Measurements from ENCODE around the gene CCL5. TPM values are rescaled to one million over a fixed set of nuclear protein-coding genes. Genes with fewer than 3 reads are reported as not detected.
A peak's percentile ranks its signal among the peaks of the same experiment; 100 is the strongest.

Gene CCL5
- total RNA-seq (10 to 100 TPM; 53.8 to 93.2 (median 83.4) TPM), polyA plus RNA-seq (10 to 100 TPM; 26.0 to 30.9 (median 29.7) TPM)
- long read RNA-seq, donor 1, transcript CCL5-201 (3 exons, 1,365 nt), result major isoform, 50 of 52 reads
- long read RNA-seq, donor 1, partial matches to known transcripts, result 0 of 52 reads
- long read RNA-seq, donor 1, other reads (novel, unspliced or antisense), result 0 of 52 reads
- long read RNA-seq, donor 2, transcript CCL5-201 (3 exons, 1,365 nt), result major isoform, 9 of 11 reads
- long read RNA-seq, donor 2, partial matches to known transcripts, result 0 of 11 reads
- long read RNA-seq, donor 2, other reads (novel, unspliced or antisense), result 0 of 11 reads

DNA sequence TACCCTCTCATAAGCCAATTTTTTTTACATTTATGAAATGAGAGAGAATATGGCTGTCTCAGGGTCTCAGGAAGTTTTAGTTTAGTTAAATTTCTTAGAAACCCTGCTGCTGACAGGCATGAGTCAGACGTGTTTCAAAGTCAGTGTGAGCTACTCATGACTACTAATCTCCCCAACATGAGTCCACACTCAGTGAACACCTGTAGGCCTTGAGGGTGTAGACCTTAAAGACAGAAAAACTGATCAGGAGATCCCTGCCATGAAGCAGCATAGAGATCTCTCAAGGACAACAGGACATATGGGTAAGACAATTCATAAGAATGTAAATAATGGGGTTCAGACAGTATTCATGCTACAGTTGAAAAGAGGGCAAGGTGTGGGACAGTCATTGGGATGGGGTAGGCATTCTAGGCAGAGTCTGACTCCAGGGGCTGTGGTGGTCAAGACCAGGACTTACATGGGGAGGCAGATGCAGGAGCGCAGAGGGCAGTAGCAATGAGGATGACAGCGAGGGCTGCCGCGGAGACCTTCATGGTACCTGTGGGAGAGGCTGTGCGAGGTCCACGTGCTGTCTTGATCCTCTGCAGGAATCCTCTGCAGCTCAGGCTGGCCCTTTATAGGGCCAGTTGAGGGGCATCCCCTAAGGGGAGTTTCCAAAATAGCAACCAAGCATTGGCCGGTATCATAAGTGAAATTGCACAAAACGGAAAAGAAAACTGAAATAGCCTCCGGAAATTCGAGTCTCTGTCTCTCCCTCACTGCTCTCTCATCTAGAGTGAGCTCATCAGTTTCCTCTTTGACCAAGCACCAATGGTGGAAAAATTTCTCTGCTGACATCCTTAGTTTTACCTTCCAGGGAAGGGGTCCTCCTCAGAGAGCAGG lies at the start of gene CCL5:
CCL5 (minus strand) TSS at position 588 of the 882 bp plus-strand sequence.
- 30 to 59% (median 50%) methylated on average over 11 of the region's 11 CpGs for WGBS, 5 donors
- H3K4me1 ChIP-seq, result peaks cover 0 to 43% (median 19%) of the 10 kb centered on the region in 6 donors
- H3K4me3 ChIP-seq, result peak within 1 kb of the TSS in 7 of 8 donors; percentile 8 to 69 (median 32)
- H3K9me3 ChIP-seq, result no peaks in the 10 kb centered on the region
- peak within 1 kb of the TSS; percentile 21 to 84 (median 72) for H3K27ac ChIP-seq
- peaks cover 0 to 8% (median 0%) of the 10 kb centered on the region in 7 donors for H3K27me3 ChIP-seq (replicated peaks in 1 of 7)
- TF ChIP-seq, protein P1, sequence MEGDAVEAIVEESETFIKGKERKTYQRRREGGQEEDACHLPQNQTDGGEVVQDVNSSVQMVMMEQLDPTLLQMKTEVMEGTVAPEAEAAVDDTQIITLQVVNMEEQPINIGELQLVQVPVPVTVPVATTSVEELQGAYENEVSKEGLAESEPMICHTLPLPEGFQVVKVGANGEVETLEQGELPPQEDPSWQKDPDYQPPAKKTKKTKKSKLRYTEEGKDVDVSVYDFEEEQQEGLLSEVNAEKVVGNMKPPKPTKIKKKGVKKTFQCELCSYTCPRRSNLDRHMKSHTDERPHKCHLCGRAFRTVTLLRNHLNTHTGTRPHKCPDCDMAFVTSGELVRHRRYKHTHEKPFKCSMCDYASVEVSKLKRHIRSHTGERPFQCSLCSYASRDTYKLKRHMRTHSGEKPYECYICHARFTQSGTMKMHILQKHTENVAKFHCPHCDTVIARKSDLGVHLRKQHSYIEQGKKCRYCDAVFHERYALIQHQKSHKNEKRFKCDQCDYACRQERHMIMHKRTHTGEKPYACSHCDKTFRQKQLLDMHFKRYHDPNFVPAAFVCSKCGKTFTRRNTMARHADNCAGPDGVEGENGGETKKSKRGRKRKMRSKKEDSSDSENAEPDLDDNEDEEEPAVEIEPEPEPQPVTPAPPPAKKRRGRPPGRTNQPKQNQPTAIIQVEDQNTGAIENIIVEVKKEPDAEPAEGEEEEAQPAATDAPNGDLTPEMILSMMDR (IDR thresholded peaks at IDR 0.05 in 8 of 11, conservative IDR thresholded peaks at IDR 0.05 in 3 of 11), result no peak
- TF ChIP-seq POLR2AphosphoS5 (IDR thresholded peaks at IDR 0.05) (peak; percentile 68 to 91 (median 72)), POLR2A (IDR thresholded peaks at IDR 0.05) (no peak)
- H3K36me3 ChIP-seq, result no peaks in the 10 kb centered on the region
- intact Hi-C loops (cut with DNase I; ENCODE audit: low total_unique reads), result no loop called here
- peak; percentile 82 for DNase-seq

DNA sequence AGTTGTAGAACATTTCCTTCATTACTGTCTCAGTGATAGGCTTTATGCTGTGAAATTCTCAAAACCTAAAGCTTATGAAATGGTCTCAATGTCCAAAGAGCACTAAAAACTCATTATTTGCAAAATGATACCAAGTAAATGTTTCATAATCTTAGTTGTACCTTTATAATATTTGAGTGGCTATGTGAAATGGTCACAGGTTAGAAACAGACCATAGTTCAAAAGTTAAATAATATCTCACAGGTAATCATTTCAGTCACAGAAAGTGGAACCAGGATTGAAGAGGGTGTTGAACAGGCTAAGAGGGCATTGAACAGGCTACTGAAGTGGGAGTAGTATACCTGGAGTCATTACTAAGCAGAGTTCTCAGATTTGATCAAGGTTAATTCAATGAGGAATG lies 47.6 kb upstream of the CCL5 start:
- no peak for DNase-seq
- Histone ChIP-seq H3K4me1 (peaks cover 4 to 28% (median 14%) of the 10 kb centered on the region in 6 donors), H3K27ac (no peak overlapping the region), H3K9me3 (no peaks in the 10 kb centered on the region), H3K4me3 (no peak overlapping the region), H3K36me3 (no peaks in the 10 kb centered on the region), H3K27me3 (replicated peaks in 1 of 7) (peaks cover 0 to 26% (median 0%) of the 10 kb centered on the region in 7 donors)
- no peak for TF ChIP-seq POLR2AphosphoS5 (IDR thresholded peaks at IDR 0.05)
- TF ChIP-seq, protein P1 (IDR thresholded peaks at IDR 0.05 in 8 of 11, conservative IDR thresholded peaks at IDR 0.05 in 3 of 11), result no peak
- no peak for TF ChIP-seq POLR2A (IDR thresholded peaks at IDR 0.05)
- intact Hi-C loops (cut with DNase I; ENCODE audit: low total_unique reads), result no loop called here

DNA sequence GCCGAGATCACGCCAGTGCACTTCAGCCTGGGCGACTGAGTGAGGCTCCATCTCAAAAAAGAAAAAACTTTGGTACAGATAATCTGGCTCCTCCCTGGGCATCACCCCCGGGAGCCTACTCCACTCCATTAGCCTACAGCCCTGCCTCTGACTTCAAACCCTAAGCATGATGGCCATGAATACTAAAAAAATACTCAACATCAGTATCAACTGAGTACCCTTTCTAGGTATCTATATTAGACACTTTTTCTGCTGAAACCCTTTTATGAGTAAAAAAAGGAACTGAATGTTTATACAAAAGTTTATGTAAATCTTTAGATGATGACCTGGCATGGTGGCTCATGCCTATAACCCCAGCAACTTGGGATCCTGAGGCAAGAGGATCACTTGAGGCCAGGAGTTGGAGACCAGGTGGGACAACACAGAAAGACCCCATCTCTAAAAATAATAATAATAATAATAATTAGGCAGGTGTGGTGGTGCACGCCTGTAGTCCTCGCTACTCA lies 43.5 kb upstream of the CCL5 start:
- H3K4me3 ChIP-seq, result no peak overlapping the region
- TF ChIP-seq POLR2A (IDR thresholded peaks at IDR 0.05) (no peak), POLR2AphosphoS5 (IDR thresholded peaks at IDR 0.05) (no peak)
- TF ChIP-seq, protein P1 (IDR thresholded peaks at IDR 0.05 in 8 of 11, conservative IDR thresholded peaks at IDR 0.05 in 3 of 11), result no peak
- 90 to 96% (median 93%) methylated on average over 6 of the region's 6 CpGs for WGBS, 5 donors
- no peaks in the 10 kb centered on the region for H3K9me3 ChIP-seq
- no peak for DNase-seq
- intact Hi-C loops (cut with DNase I; ENCODE audit: low total_unique reads), result no loop called here
- peaks cover 0 to 8% (median 0%) of the 10 kb centered on the region in 6 donors for H3K4me1 ChIP-seq
- H3K27me3 ChIP-seq (replicated peaks in 1 of 7), result peaks cover 0 to 3% (median 0%) of the 10 kb centered on the region in 7 donors
- no peaks in the 10 kb centered on the region for H3K36me3 ChIP-seq
- peak overlapping the region in 1 of 8 donors; percentile 10 for H3K27ac ChIP-seq
